UCSD-AML1 (cell line): ENCODE measurements around the gene PARD3B.

Experiments used
- DNase-seq: peaks from one replicate; lab custom pipeline; 2025; ENCODE audit not compliant: unreplicated experiment; lab: John Stamatoyannopoulos, UW

The PARD3B gene

GRCh38 chr2:205527801-205528200, 982.5 kb downstream of the PARD3B start:
- DNase-seq = no peak

- DNase-seq = no peak
Observed at GRCh38 chr2:205531072-205531471, 985.8 kb downstream of the PARD3B start.

GRCh38 chr2:205531489-205532148, 986.3 kb downstream of the PARD3B start:
- no peak for DNase-seq

- DNase-seq = no peak
Observed at GRCh38 chr2:205535001-205535400, 989.7 kb downstream of the PARD3B start.

- DNase-seq = no peak
Observed at GRCh38 chr2:205539603-205540002, 994.3 kb downstream of the PARD3B start.

GRCh38 chr2:205540036-205540435, 994.8 kb downstream of the PARD3B start:
- DNase-seq = no peak

GRCh38 chr2:205543262-205543843, 998.1 kb downstream of the PARD3B start:
- DNase-seq = no peak

GRCh38 chr2:205543937-205544702, 998.8 kb downstream of the PARD3B start:
- DNase-seq = no peak

- DNase-seq = no peak
Observed at GRCh38 chr2:205545971-205546816, 1000.9 kb downstream of the PARD3B start.

GRCh38 chr2:205555566-205556230, 1010.4 kb downstream of the PARD3B start:
- DNase-seq = no peak

GRCh38 chr2:205556357-205556756, 1011.1 kb downstream of the PARD3B start:
- DNase-seq = no peak

- no peak for DNase-seq
Observed at GRCh38 chr2:205556841-205557539, 1011.7 kb downstream of the PARD3B start.

- no peak for DNase-seq
Observed at GRCh38 chr2:205557873-205558272, 1012.6 kb downstream of the PARD3B start.

- DNase-seq = no peak
Observed at GRCh38 chr2:205561441-205561840, 1016.2 kb downstream of the PARD3B start.

- peak; percentile 26 for DNase-seq
Observed at GRCh38 chr2:205563646-205564045, 1018.4 kb downstream of the PARD3B start.

GRCh38 chr2:205564346-205565141, 1019.3 kb downstream of the PARD3B start:
- no peak for DNase-seq

- DNase-seq = no peak
Observed at GRCh38 chr2:205565142-205565522, 1019.9 kb downstream of the PARD3B start.

- DNase-seq = no peak
Observed at GRCh38 chr2:205566606-205567168, 1021.4 kb downstream of the PARD3B start.

GRCh38 chr2:205568620-205569019, 1023.3 kb downstream of the PARD3B start:
- no peak for DNase-seq
